ENCODE results near the gene ACAP2.

DNA sequence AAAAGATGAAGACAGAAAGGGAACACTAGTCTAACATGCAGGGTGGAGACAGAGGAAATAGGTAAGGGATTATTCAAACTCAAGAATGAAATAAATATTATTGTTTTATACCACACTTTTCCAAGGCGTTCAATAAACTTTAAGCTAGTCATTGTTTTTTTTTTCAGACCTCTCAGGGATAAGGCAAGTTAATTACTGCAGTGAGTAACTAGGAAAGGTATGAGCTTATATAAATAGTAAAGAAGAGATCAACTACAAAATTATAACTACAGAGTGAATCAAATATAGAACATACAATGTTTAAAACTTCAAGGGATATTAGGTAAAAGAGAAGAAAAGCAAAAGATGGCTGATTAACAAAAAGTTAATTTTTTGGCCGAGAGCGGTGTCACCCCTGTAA, 140.4 kb downstream of the ACAP2 start:
- TF ChIP-seq POLR2A (IDR thresholded peaks at IDR 0.05; ENCODE audit: low read depth, low read length) (no peak), TAF1 (IDR thresholded peaks at IDR 0.05; ENCODE audit: borderline replicate concordance, low read depth, low read length) (no peak), POLR2AphosphoS5 (IDR thresholded peaks at IDR 0.05; ENCODE audit: low read depth, low read length) (no peak)

All from GM12892 (cell line).